Measurements from ENCODE around the gene RNF208. TPM values are rescaled to one million over a fixed set of nuclear protein-coding genes. Genes with fewer than 3 reads are reported as not detected.
A peak's percentile ranks its signal among the peaks of the same experiment; 100 is the strongest.
"Not testable (repeated sequence)": the region's sequence is repeated elsewhere in the genome, so short reads cannot be mapped to it uniquely, and the experiment has no call there.

The RNF208 gene
- total and polyA plus RNA-seq, 12 donors: 1.1 to 90.5 (median 12.1) TPM

- Histone ChIP-seq H3K4me1 (replicated peaks in 1 of 2) (peaks cover 7 to 33% of the 10 kb centered on the region in 2 donors), H3K27ac (no peak overlapping the region), H3K9me3 (replicated peaks in 1 of 3) (no peaks in the 10 kb centered on the region), H3K36me3 (replicated peaks in 1 of 2) (peaks cover 0 to 18% of the 10 kb centered on the region in 2 donors), H3K27me3 (no peaks in the 10 kb centered on the region), H3K4me3 (no peak overlapping the region)
- WGBS, 4 donors: 73 to 77% (median 76%) methylated on average over 12 to 15 of the region's 15 CpGs
- intact Hi-C loops (cut with DNase I): no loop called here
- no peak for TF ChIP-seq POLR2A (IDR thresholded peaks at IDR 0.05)
- DNase-seq: no peak
These were observed 21.8 kb upstream of the RNF208 start for GRCh38 chr9:137243626-137244485.

- H3K9me3 ChIP-seq (replicated peaks in 1 of 3); DNase-seq; H3K4me3 ChIP-seq; H3K27me3 ChIP-seq; H3K27ac ChIP-seq; intact Hi-C loops (cut with DNase I): not testable (repeated sequence)
- Histone ChIP-seq H3K36me3 (replicated peaks in 1 of 2) (peaks cover 0 to 18% of the 10 kb centered on the region in 2 donors), H3K4me1 (replicated peaks in 1 of 2) (peaks cover 7 to 37% of the 10 kb centered on the region in 2 donors)
- 82 to 94% (median 92%) methylated on average over 2 to 18 of the region's 18 CpGs for WGBS, 4 donors
These were observed 21.2 kb upstream of the RNF208 start for GRCh38 chr9:137243266-137243625.

- intact Hi-C loops (cut with DNase I): no loop called here
- Histone ChIP-seq H3K9me3 (replicated peaks in 1 of 3) (no peaks in the 10 kb centered on the region), H3K4me1 (replicated peaks in 1 of 2) (peaks cover 7 to 37% of the 10 kb centered on the region in 2 donors), H3K36me3 (replicated peaks in 1 of 2) (peaks cover 0 to 18% of the 10 kb centered on the region in 2 donors), H3K27me3 (no peaks in the 10 kb centered on the region), H3K27ac (peak overlapping the region in 4 of 5 donors; percentile 60 to 100 (median 86)), H3K4me3 (peak overlapping the region in 3 of 4 donors; percentile 67 to 97 (median 78))
- no peak for TF ChIP-seq POLR2A (IDR thresholded peaks at IDR 0.05)
- TF ChIP-seq CTCF (IDR thresholded peaks at IDR 0.05): no peak
- peak in 4 of 7 donors; percentile 63 to 79 (median 72) for DNase-seq
- 65 to 76% (median 75%) methylated on average over 17 to 36 of the region's 36 CpGs for WGBS, 4 donors
These were observed 20.5 kb upstream of the RNF208 start for GRCh38 chr9:137242269-137243203.

- peak; percentile 67 to 78 (median 73) for DNase-seq
- no peaks in the 10 kb centered on the region for H3K9me3 ChIP-seq (replicated peaks in 1 of 3)
- peaks cover 7 to 37% of the 10 kb centered on the region in 2 donors for H3K4me1 ChIP-seq (replicated peaks in 1 of 2)
- H3K27ac ChIP-seq: peak overlapping the region; percentile 78 to 100 (median 86)
- peak overlapping the region; percentile 22 to 97 (median 72) for H3K4me3 ChIP-seq
- H3K27me3 ChIP-seq: no peaks in the 10 kb centered on the region
- intact Hi-C loops (cut with DNase I): no loop called here
- TF ChIP-seq CTCF (IDR thresholded peaks at IDR 0.05) (no peak), POLR2A (IDR thresholded peaks at IDR 0.05) (no peak)
- peaks cover 0 to 18% of the 10 kb centered on the region in 2 donors for H3K36me3 ChIP-seq (replicated peaks in 1 of 2)
- whole genome bisulfite sequencing, 4 donors: 1 to 16% (median 3%) methylated on average over 5 to 64 of the region's 83 CpGs
These were observed 19.6 kb upstream of the RNF208 start for GRCh38 chr9:137241490-137242268.

Measured in adrenal gland (tissue), 12 donors.